ENCODE results near the gene CDH4. TPM values are rescaled to one million over a fixed set of nuclear protein-coding genes. Genes with fewer than 3 reads are reported as not detected.

The CDH4 gene
- total and polyA plus RNA-seq, 2 of the 4 experiments (the other 2 are of a cell fraction) = 1.6 to 3.5 TPM

DNA sequence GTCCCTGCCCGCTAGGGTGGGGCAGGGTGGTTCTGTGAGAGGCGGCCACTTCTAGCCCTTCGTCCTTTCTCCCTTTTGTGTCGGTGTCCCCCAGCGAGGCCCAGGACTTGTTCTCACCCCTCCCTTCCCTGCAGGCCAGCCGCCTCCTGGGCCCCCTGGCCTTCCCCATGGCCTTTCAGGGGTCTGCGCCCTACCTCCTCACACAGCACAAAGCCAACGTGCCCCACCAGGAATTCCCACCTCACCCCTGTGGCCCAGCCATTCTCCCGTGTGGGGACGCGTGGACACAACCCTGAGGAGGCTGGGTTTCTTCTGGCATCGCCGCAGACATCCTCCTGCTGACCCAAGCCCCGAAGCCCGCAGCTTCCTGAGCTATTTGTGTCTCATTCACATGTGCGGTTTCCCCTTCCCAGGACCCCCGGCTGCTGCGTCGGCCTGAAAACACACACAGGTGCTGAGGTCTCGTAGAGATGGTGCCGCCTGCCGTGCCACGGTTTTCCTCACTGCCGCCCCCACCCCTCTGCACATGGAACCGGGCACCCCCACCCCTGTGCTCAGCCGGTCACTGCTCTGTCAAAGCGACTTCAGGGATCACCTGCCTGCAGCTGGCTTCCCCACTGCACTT is 375.8 kb downstream of the CDH4 start:
- Histone ChIP-seq H3K27me3 (ENCODE audit: control insufficient read depth, insufficient read depth, low read length) (no peaks in the 10 kb centered on the region; the same call in 1 of the 2 replicates), H3K18ac (ENCODE audit: low read depth, low read length) (no peak overlapping the region), H3K56ac (ENCODE audit: extremely low read depth, insufficient read depth, low read length) (no peak overlapping the region), H3K9me1 (ENCODE audit: insufficient read depth, low read length) (no peaks in the 10 kb centered on the region), H4K5ac (ENCODE audit: low read depth, low read length) (no peak overlapping the region), H3K4me2 (ENCODE audit: low read depth, low read length) (no peak overlapping the region), H4K20me1 (ENCODE audit: insufficient read depth, low read length) (no peaks in the 10 kb centered on the region), H2AK5ac (ENCODE audit: low read depth, low read length) (no peak overlapping the region), H3K79me1 (ENCODE audit: low read depth in 1 of 2, low read length in 2 of 2) (no peaks in the 10 kb centered on the region), H2BK15ac (ENCODE audit: low read depth, low read length) (no peak overlapping the region), H4K8ac (ENCODE audit: low read depth in 2 of 2, low read length in 2 of 2) (no peak overlapping the region), H3K27ac (ENCODE audit: insufficient read depth, low read length) (no peak overlapping the region), H2BK20ac (ENCODE audit: low read depth, low read length) (no peak overlapping the region), H2AK9ac (replicated peaks; ENCODE audit: low read depth, low read length, poor library complexity) (no peak overlapping the region), H3K4me1 (ENCODE audit: control insufficient read depth, insufficient read depth, low read length) (no peaks in the 10 kb centered on the region), H2BK120ac (ENCODE audit: low read depth, low read length) (no peak overlapping the region), H3K23ac (ENCODE audit: low read depth, low read length) (no peak overlapping the region), H3K36me3 (ENCODE audit: control insufficient read depth, insufficient read depth, low read length) (no peaks in the 10 kb centered on the region), H2AFZ (replicated peaks; ENCODE audit: low read length, poor library complexity) (no peak overlapping the region), H4K91ac (ENCODE audit: insufficient read depth, low read depth, low read length) (no peak overlapping the region), H2BK5ac (ENCODE audit: low read depth, low read length, poor library complexity, severe bottlenecking) (no peak overlapping the region), H3K4me3 (ENCODE audit: insufficient read depth, low read depth, low read length) (no peak overlapping the region), H3K9ac (ENCODE audit: low read depth, low read length) (no peak overlapping the region), H3K14ac (replicated peaks; ENCODE audit: low read depth, low read length) (no peak overlapping the region), H3K9me3 (ENCODE audit: control insufficient read depth, insufficient read depth, low read length) (no peaks in the 10 kb centered on the region), H3K4ac (ENCODE audit: low read depth, low read length) (no peak overlapping the region)
- TF ChIP-seq BHLHE40 (IDR thresholded peaks at IDR 0.05; ENCODE audit: low read depth, low read length) (no peak), MAFK (IDR thresholded peaks at IDR 0.05; ENCODE audit: low read depth, low read length) (no peak), CHD1 (IDR thresholded peaks at IDR 0.05; ENCODE audit: low read depth, low read length) (no peak), RFX5 (IDR thresholded peaks at IDR 0.05; ENCODE audit: low read depth, low read length) (no peak), MAZ (IDR thresholded peaks at IDR 0.05; ENCODE audit: borderline replicate concordance, low read depth, low read length) (no peak), SMC3 (IDR thresholded peaks at IDR 0.05; ENCODE audit: low read depth, low read length) (no peak)
- TF ChIP-seq, protein P1, sequence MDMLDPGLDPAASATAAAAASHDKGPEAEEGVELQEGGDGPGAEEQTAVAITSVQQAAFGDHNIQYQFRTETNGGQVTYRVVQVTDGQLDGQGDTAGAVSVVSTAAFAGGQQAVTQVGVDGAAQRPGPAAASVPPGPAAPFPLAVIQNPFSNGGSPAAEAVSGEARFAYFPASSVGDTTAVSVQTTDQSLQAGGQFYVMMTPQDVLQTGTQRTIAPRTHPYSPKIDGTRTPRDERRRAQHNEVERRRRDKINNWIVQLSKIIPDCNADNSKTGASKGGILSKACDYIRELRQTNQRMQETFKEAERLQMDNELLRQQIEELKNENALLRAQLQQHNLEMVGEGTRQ (IDR thresholded peaks at IDR 0.05; ENCODE audit: low read depth, low read length) = no peak
- intact Hi-C loops (cut with micrococcal nuclease) (no loop called here), dilution Hi-C loops (cut with HindIII; ENCODE audit: low sequenced_read_pairs, unreplicated experiment) (no loop called here), in situ Hi-C loops (cut with MboI; ENCODE audit: low sequenced_read_pairs) (no loop called here)
- POLR2A ChIA-PET (ENCODE audit: unreplicated experiment) = no interaction called here
- CTCF ChIA-PET = no interaction called here
- ATAC-seq (ENCODE audit: low read depth) = no peak
- WGBS, 2 experiments (ENCODE audit: extremely low coverage in 2 of 2, insufficient read length in 1 of 2) = 87% methylated on average over 9 of the region's 27 CpGs; no CpG with 5 or more reads in 1 of the 2 experiments
- BruUV-seq (replicated peaks) = no TSS peak
- DNase-seq = no peak

All from IMR-90 (cell line).